Activated CD4-positive, alpha-beta T cell treated with anti-CD3 and anti-CD28 coated beads for 4 hours (primary cell): ENCODE data around the gene QDPR.

Experiments
- DNase-seq, 2 donors: peaks; one replicate each; pipeline ENCODE4 v3.0.0-alpha.2; 2020

Gene QDPR

DNA sequence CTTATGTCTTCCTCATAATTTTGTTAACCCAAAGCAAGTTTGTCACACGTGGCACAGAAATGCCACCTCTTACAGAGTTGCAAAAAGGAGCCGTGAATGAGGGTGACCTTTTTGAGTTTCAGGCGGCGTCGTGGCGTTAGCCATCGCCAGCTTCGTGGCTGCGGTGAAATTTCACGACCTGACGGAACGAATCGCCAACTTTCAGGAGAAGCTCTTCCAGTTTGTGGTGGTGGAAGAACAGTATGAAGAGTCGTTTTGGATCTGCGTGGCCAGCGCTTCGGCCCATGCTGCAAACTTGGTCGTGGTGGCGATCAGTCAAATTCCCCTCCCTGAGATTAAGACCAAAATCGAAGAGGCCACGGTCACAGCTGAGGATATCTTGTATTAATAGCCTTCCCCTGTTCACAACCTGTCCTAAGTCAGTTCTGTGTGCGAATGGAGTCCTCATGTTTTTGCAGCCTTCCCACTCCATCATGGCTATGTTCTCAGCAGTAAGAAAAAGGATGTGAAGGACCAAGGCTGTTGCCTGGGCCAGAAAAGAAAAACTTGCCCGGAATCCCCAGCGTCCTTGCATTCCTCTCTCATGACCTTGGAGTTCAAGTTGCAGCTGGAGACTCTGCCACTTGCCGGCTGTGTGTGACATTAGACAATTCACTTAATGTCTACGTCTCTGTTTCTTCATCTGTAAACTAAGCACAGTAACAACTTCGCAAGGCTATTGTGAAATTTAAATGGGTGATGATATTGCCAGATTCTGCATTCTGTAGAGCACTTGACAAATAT, 15.0 kb upstream of the QDPR start:
- DNase-seq = no peak

DNA sequence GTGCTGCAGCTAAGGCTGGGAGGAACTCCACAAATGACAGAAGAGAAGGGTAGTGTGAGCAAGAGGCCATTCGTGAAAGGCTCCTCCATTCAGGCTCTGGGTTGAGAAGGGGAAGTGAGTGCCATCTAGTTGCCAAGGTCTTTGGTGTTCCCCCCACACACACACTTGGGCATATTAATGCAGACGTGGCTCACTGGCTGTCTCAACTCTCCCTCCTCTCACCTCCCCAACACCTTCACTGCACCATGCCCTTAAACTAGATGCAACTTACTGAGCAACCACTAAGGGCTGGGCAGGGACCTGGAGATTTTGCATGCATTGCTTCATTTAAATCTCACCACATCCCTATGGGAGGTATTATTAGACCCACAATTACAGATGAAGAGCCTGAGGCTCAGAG, 11.8 kb upstream of the QDPR start:
- DNase-seq = no peak

DNA sequence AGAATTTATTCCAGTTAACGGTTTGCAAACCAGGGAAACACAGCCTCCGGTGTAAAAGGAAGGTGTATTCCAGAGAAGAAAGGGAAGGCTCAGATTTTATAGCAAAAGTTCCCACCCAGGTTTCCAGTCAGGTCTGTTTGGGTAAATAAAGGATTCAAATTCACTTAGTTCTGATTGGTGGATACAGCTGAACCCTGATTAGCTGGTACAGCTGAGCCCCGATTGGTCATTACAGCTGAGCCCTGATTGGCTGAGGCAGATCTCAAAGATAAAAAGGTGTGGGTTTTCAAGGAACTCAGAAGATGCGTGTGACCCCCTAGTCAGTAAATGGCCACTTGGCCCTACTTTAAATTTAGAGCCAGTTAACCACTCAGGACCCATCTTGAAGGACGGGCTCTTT, 9.7 kb upstream of the QDPR start:
- no peak for DNase-seq

DNA sequence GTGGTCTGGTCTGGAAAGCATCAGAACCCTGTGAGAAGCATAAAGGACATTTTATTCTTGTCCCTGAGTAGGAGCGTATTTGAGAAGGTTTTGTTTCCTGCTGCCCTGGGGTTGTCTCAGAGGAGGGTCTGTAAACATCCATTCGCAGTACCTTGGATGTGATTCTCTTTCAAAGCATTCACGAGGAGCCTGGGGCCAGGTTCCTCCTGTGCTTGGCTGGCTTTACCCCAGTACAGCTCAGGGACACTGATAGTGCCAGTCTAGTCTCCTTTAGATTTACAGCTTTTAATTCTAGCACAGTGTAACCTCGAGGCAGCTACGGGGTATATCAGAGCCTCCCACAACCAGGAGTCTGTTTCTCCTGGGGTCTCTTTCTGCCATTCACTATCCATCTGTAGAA, 5.8 kb upstream of the QDPR start:
- DNase-seq = no peak

DNA sequence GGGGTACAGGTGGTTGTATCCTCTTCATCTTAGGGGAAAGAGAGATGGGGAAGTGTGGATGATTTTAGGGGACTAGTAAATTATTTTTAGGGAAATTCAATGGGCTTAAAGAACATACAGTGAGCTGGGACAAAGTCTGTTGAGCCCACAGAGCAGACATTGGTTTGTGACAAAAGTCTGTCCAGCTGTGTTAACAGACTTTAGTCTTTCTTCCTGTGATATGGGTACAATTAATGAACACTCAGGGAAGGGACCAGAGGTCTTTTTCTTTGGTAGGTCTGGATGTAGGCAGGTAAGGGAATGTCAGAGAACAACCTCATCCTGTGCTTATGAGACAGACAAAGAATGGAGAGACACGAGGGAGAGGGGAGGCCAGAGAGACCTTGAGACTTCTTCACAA, 5.1 kb upstream of the QDPR start:
- no peak for DNase-seq

DNA sequence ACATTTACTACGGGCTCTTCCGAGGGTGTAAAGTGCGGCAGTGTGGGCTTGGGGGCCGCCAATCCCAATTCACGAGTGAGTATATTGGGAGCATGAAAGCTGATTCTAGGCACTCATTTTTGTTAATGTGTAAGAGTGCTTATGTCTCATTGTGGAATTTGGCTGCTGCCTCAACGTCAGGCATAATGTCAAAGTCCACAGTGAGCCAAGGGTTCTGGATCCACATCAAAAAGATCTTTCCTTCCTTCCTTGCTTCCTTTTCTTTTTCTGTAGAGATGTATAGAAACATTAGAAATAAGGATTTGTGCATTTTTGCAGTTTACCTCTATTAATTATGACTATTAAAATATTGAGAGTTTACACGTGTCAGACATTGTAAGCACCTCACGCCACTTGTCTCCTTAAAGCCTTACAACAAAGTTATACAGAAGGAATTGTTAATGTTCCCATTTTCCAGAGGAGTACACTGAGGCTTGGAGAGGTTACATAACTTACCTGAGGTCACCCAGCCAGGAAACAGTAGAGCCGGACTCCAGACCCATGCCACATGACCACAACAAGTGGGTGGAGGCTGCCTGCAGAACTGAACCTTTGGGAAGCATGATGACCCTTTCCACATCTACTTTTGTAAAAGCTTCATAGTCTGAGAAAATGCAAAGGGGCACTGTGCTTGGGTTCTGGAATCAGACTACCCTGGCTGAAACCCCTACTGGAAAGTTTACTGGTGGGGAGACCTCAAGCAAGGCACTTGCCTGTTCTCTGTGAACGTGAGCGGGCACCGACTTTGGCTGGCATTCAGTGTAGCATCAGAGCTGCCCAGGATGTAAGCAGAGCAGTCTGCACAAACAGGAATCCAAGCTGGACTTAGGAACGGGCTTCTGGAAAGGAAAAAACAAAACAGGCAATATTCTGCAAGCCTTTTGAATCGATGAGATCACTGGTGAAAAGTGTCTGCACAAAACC, 3.8 kb upstream of the QDPR start:
- no peak for DNase-seq

DNA sequence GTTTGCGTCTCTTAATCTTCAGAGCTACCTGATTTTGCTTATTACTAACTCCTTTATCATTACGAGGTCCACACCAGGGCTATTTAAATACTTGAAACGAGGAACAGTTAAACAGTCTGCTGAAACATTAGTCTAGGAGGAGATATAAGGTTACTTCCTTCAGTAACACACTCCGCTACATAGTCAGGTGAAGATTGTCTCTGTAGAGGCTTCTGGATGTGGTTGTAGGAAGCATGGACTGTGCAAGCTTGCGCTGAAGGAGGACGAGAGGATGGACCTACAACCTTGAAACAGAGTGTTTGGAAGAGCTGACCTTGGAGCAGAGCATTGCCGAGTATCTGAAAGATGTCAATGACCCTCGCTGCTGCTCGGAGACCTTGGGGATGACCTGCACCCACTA, 3.0 kb upstream of the QDPR start, which contains the start of gene CLRN2:
Gene CLRN2, plus strand, starts transcription at position 301 of the 400 bp plus-strand sequence. CDS start 102 bp downstream, outside the sequence.
- DNase-seq = no peak

DNA sequence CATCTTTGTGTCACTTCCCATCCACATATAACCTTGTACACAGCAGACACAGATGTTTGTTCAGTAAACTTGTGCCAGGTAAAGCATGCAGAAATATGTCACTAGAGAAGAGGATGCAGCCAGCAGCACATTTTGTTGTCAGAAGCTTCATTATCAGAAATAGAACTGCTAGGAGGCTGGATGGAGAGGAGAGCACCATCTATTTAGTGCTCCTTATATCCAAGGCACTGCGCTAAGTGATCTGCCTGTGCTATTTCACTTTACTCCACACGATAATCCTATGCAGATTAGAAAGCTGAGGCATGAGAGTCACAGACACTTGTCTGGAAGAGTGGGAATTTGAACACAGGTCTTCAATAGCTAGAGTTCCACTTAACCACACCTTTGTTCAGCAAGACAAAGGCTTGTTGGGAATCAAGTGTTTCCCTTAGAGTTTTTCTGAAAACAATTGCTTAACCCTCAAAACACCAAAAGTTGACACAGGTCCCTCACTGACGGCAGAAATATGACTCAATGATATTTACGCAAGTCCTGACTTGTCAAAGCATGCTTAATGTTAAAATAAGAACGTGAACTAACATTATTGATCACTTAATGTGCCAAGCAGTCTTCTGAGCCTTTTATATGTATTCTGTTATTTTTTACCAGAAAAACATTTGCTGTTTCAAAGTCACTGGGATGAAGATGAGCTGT, 1.2 kb upstream of the QDPR start:
- DNase-seq = no peak

DNA sequence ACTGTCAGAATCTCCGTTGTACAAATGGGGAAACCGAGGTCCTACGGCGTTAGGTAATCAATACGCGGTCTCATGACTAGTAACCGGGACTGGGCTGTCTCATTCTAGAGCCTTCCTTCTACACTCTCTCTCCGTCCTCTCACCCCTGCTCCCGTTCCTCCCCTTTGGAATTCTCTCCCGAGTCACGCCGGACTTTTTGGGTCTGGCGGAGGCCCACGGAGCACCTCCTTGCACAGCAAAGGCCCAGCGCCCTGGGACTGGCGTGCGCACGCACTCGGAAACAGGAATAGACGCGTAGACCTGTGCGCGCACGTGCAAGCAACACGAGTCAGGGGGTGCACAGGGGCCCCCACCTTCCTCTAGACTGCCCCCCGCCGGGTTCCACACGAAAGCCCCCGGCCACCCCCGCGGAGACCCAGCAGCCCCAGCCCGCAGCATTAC, 361 bp downstream of the QDPR start:
- DNase-seq = peak; percentile 45 to 60

DNA sequence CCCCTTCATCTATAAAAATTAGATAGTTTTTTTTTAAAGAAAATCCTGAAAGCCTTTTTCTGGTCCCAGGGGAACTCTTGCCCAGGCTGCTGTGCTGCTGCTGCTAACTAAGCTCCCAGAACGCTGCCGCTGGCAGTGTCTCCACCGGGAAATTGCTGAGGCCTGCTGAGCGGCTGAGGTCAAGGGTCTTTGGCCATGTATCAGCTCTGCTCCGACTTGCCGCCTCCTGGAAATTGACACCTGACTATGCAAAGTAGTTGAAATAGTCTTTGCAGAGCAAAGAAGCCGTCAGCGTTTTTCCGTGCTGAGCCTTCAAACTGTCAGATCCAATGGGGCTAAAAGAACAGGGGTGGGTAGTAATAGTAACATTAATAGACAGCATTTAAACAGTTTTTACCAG, 839 bp downstream of the QDPR start:
- DNase-seq = no peak

DNA sequence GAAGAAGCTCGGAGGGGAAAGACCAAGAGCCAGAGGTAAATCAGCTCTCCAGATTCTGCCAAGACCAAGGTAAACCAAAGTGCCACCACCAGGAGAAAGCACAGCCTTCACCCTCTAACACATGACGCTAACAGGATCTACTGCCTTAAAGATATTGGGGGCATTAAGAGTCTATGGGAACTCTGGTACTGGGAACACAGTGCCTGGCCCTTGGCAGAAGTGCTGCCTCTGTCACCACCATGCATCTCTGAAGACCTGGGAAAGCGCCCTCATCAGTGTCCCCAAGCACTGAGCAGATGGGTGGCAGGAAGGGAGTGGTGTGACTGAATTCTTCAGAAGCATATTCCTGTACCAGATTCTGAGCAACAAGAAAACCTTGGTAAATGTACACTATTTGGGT, 1.3 kb downstream of the QDPR start:
- DNase-seq = no peak

DNA sequence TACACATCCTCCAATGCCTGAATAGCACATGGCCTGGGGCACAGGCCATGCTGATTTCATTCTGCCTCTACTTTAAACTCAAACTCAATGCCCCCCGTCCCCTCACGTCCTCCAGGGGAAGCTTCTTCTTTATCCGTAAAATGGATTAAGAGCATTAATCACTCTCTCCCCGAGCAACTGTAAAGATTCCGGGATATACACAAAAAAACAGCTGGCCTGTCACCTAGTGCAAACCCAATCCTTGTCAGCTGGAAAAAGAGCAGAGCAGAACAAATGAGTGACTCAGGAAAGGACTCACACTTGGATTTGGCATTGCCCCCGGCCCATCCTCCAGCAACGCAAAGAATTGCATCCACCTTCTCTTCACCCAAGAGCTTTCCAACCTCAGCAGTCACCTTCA, 7.8 kb downstream of the QDPR start:
- DNase-seq = no peak

DNA sequence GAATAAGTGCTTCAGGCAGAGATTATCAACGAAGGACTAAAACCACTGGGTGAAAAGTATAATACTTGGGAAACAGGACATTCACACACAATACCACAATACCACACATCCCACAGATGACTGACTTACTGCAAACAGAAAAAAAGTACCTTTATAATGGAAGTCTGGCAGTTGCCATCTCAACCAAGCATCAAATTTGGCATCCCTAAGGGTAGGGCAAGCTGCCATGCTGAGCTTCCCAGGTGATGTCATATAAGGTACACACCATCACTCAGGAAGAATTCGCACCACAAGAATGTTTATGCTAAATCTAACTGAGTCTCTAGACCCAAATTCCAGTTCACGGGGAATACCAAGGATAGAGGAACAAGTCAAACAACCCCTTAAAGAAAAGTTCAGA, 9.1 kb downstream of the QDPR start:
- no peak for DNase-seq

DNA sequence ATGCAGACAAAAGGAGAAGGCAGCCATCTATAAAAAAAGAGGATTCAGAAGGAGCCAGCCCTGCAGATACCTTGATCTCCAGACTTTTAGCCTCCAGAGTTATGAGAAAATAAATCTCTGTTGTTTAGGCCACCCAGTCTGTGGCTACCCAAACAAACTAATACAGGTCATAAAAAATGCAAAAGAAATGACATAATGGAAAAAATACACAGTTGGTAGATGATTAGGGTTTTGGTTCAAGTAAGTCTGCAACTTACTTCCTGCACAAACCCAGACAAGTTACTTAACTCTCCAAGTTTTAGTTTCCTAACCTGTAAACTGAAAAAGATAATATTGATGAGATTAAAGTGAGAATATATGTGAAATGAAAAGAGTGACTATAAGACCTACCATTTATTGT, 11.3 kb downstream of the QDPR start:
- DNase-seq = no peak

DNA sequence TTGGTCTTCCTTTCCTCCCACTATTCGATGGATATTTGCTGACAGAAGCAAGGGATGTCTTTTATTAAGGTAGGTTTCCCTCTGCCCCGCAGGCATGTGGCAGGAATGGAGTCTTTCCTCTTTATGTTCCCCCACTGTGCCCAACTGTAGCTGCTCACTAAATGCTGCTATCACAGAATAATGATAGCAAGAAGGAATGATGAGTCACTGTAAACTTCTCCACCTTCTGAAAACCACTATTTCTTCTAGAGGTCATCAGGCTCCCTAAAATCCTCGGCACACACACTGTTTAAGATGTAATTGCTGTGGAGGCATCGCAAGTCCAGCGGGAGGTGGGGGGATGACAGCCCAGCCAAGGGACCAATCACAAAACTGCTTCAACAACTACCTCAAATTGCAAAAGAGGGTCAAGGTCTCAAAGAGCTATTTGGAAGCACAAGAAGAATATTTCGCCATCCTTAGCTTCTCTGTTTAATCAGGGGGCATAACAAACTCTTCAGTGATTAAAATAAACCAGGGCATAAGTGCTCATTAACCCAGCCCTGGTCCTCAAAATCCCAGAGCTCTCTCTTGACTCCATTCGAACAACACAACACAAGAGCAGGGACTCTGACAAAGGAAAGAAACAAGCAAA, 13.9 kb downstream of the QDPR start:
- no peak for DNase-seq

DNA sequence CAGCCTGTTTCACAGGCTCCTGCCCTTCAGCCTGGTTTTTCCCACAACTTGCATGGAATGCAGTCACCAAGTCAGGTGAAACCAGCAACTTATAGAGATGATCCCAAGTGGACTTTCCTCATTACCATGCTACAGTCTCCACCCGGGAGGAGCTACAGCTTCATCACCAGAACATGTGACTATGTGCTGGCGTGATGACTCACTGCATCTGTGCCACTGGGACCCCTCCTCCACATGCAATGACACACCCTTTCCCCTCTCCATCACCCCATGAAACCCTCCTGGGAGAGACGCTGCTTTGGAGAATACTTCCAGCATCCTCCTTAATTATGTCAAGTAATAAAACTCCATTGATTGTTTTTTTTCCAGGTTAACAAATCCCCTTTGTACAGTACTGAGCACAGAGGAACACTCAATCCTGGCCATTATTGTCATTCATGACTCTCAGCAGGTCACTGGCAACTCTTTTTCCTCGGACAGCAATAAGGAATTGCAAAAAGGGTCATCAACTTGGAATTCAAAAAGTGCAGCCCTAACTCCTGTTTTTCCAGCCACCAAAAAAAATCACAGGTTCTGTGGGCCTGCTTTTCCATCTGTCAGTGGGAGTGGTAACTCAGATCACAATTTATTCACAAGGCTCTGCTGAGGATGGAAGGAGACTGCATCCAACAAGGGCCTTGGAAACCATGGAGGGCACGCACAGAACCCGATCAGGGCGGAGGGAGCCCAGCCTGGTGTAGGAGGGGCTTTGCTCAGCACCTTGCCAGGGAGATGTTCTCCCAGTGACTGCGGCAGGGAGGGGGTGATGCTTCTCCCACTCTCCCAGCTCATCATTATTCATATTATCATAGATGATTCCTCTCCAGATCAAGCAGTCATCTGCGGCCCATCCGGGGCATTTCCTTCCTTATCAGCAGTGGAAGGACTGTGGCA, 17.4 kb downstream of the QDPR start:
- peak; percentile 14 to 16 for DNase-seq

DNA sequence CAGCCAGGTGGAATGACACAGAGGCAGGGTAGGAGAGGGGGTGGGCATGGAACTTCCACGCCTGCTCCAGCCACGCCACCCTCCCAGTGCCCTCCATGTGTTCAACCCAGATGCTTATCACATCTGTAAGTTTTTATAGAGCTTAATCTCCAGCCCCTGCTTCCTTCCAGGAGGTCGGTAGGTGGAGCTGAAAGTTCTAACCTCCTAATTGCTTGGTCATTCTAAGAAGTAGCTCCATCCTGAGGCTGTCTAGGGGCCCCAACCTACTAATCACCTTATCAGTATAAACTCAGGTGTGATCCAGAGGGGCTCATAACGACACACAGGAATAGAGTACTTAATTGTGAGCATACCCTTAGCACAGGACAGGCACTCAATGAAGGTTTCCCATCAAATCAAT, 18.3 kb downstream of the QDPR start:
- DNase-seq = no peak

DNA sequence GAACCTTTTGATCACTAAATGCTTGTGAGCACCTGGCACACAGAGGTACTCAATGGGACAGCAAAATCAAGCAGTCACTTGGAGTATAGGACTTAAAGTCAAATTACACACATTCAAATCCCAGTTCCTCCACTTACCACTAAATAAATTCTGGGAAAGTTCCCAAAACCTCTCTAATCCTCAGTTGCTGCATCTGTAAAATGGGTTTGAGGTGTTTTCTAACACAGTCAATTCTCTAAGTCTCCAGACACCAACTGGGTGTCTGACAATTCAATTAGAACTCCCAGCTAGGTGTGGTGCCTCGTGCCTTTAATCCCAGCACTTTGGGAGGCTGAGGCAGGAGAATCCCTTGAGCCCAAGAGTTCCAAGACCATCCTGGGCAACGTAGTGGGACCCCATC, 19.0 kb downstream of the QDPR start:
- DNase-seq = no peak

DNA sequence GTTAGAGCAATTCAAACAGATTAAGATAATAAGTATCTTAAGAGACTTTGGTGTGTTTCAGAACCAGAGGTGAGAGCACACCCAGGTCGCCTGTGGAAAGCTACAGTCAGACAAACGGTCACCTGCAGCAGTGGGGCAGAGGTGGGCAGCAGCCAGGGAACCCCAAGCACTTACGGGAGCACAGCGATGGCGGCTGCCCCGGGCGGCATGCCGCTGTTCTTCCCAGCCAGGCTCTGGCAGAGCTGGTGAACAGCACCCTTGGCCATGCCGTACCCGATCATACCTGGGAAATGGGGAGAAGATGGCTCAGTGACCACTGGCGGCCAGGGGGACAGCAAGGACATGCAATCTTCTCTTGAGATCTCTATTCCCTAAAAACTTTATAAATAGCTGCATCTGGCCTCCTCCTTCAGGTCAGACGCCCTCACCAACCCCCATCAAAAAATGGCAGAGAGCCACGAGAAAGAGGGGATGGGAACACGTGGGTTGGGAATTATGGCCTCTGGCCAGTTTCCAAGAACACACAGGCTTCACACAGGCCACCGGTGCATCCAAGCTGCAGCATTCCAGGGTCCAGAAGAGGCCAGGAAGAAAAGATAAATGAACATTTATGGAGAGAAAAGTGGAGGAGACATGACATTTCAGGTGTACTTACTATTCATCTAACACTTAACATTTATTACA, 19.7 kb downstream of the QDPR start:
- DNase-seq = no peak

DNA sequence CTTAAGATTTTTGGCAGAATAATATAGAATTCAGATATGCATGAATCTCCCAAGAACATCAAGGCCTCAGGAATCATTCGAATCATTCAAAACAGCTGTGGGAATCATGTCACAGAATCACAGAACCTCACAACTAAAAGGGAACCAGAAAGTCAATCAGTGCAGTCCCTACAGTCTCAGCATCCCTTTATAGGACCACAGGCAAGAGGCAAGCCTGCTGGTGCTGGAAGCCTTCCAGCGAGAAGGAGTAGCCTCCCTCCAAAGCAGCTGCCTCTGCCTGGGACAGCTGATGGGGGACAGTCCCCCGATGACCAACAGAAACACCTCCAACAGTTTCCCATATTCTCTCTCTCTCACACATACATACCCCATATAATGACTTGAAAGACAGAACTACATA, 20.7 kb downstream of the QDPR start:
- DNase-seq = no peak

DNA sequence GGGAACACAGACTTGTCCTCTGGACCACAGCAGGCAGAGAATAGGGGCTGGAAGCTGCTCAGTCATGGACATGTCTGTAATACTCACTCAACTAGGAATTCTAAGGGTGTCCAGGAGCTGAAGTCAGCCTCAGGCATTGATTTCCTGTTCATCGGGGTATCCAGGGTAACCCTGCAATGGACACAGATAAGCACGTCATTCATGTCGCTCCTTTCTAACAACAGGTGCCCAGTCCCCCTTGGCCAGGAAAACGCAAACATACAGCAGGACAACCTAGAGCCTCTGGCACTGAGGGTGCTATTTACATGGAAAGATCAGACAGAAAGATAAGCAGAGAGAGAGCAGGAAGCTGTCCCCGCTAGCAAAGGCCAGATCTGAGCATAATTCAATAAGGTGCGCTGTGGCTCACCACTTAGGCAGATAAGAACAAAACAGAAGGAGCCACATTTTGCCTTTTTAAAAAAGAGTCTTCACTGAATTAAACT, 21.3 kb downstream of the QDPR start:
- DNase-seq = no peak
